ENCODE data around the gene GNAO1.

DNA sequence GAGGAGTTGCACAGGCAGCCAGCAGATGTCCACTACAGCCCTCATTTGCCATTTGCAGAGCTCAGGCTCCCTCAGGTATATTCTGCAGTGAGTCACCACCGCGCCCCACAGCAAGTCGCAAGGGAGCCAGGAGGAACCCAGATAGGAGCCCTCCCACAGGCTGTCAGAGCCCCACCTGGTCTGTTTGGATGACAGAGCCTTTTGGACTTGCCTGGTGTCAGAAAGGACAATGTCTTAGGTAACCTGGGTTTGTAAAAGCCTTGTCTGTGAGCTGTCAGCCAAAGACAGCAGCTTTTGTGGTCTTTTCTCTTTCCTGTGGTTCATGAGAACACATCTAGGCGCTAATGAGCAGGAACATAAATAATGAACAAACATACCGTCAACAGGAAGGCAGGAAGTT is 70.9 kb downstream of the GNAO1 start:
- TF ChIP-seq CTCF (conservative IDR thresholded peaks at IDR 0.05) (no peak), ZFX (IDR thresholded peaks at IDR 0.05) (no peak)
